ENCODE measurements around the gene SPATA31E1. TPM values are rescaled to one million over a fixed set of nuclear protein-coding genes. Genes with fewer than 3 reads are reported as not detected.

The SPATA31E1 gene
- total and polyA plus RNA-seq, 10 of the 15 experiments (the other 5 are each of a cell fraction or from before 2014, with no cell fraction given): not detected

GRCh38 chr9:87864915-87865314 lies 17.8 kb upstream of the SPATA31E1 start:
- ChIA-PET RAD21 (ENCODE audit: unreplicated experiment) (no interaction called here), SMC1A (ENCODE audit: uncharacterized antibody, unreplicated experiment) (no interaction called here), POLR2A (no interaction called here), CTCF (no interaction called here)
- Histone ChIP-seq H3K9me3 (replicated peaks; ENCODE audit: control insufficient read depth, insufficient read depth, low read length) (no peaks in the 10 kb centered on the region), H3K36me3 (ENCODE audit: control insufficient read depth in 2 of 2, insufficient read depth in 2 of 2, low read length in 1 of 2) (no peaks in the 10 kb centered on the region), H3K27ac (ENCODE audit: control insufficient read depth, insufficient read depth) (no peak overlapping the region), H2AFZ (ENCODE audit: control insufficient read depth, low read depth, low read length) (no peak overlapping the region), H3K4me1 (ENCODE audit: control insufficient read depth, insufficient read depth, low read length) (no peaks in the 10 kb centered on the region), H3K4me3 (no peak overlapping the region), H3K79me2 (ENCODE audit: control insufficient read depth, insufficient read depth, low read length) (no peaks in the 10 kb centered on the region), H3K9ac (ENCODE audit: control insufficient read depth, insufficient read depth, low read length) (no peak overlapping the region), H3K4me2 (ENCODE audit: control insufficient read depth, insufficient read depth) (no peak overlapping the region), H4K20me1 (ENCODE audit: control insufficient read depth, insufficient read depth) (no peaks in the 10 kb centered on the region), H3K27me3 (replicated peaks in 1 of 2; ENCODE audit: control insufficient read depth in 2 of 2, insufficient read depth in 2 of 2, low read length in 1 of 2) (no peaks in the 10 kb centered on the region; a peak in 1 of 4 replicates)
- TF ChIP-seq MLLT1 (IDR thresholded peaks at IDR 0.05) (no peak), SUPT20H (IDR thresholded peaks at IDR 0.05; ENCODE audit: borderline replicate concordance, control insufficient read depth, low read depth, low read length) (no peak), ATF7 (IDR thresholded peaks at IDR 0.05; ENCODE audit: low read depth) (no peak), NR2C2 (IDR thresholded peaks at IDR 0.05; ENCODE audit: borderline replicate concordance, control insufficient read depth, insufficient read length, low read depth) (no peak), TCF3 (IDR thresholded peaks at IDR 0.05; ENCODE audit: borderline replicate concordance, insufficient read depth, low read depth, low read length) (no peak)
- in situ Hi-C loops (cut with MboI): no loop called here
- FAIRE-seq: no peak
- DNase-seq (ENCODE audit: low read depth, low spot score): no peak
- ATAC-seq: no peak
- WGBS (ENCODE audit: insufficient coverage, insufficient replicate concordance, low lambda C conversion rate, missing lambda C conversion rate): 14% methylated on average over 3 of the region's 3 CpGs
- intact Hi-C loops (cut with micrococcal nuclease; ENCODE audit: unreplicated experiment): no loop called here
- BruUV-seq (replicated peaks): no TSS peak

GRCh38 chr9:87865626-87866025 lies 17.1 kb upstream of the SPATA31E1 start:
- SMC1A ChIA-PET (ENCODE audit: uncharacterized antibody, unreplicated experiment): no interaction called here
- Histone ChIP-seq H3K9me3 (replicated peaks; ENCODE audit: control insufficient read depth, insufficient read depth, low read length) (no peaks in the 10 kb centered on the region), H3K27me3 (replicated peaks in 1 of 2; ENCODE audit: control insufficient read depth in 2 of 2, insufficient read depth in 2 of 2, low read length in 1 of 2) (no peaks in the 10 kb centered on the region; a peak in 1 of 4 replicates), H4K20me1 (ENCODE audit: control insufficient read depth, insufficient read depth) (no peaks in the 10 kb centered on the region), H3K27ac (ENCODE audit: control insufficient read depth, insufficient read depth) (no peak overlapping the region), H2AFZ (ENCODE audit: control insufficient read depth, low read depth, low read length) (no peak overlapping the region), H3K9ac (ENCODE audit: control insufficient read depth, insufficient read depth, low read length) (no peak overlapping the region), H3K79me2 (ENCODE audit: control insufficient read depth, insufficient read depth, low read length) (no peaks in the 10 kb centered on the region), H3K36me3 (ENCODE audit: control insufficient read depth in 2 of 2, insufficient read depth in 2 of 2, low read length in 1 of 2) (no peaks in the 10 kb centered on the region), H3K4me3 (no peak overlapping the region), H3K4me2 (ENCODE audit: control insufficient read depth, insufficient read depth) (no peak overlapping the region), H3K4me1 (ENCODE audit: control insufficient read depth, insufficient read depth, low read length) (no peaks in the 10 kb centered on the region)
- in situ Hi-C loops (cut with MboI): no loop called here
- 0% methylated on average over 3 of the region's 3 CpGs for WGBS (ENCODE audit: insufficient coverage, insufficient replicate concordance, low lambda C conversion rate, missing lambda C conversion rate)
- POLR2A ChIA-PET: no interaction called here
- RAD21 ChIA-PET (ENCODE audit: unreplicated experiment): no interaction called here
- DNase-seq (ENCODE audit: low read depth, low spot score) (no peak), FAIRE-seq (no peak), ATAC-seq (no peak)
- intact Hi-C loops (cut with micrococcal nuclease; ENCODE audit: unreplicated experiment): no loop called here
- CTCF ChIA-PET: no interaction called here
- BruUV-seq (replicated peaks): no TSS peak
- no peak for TF ChIP-seq ATF7 (IDR thresholded peaks at IDR 0.05; ENCODE audit: low read depth)
- TF ChIP-seq JUND (IDR thresholded peaks at IDR 0.05; ENCODE audit: low read depth, low read length): no peak
- no peak for TF ChIP-seq TCF7 (IDR thresholded peaks at IDR 0.05; ENCODE audit: borderline replicate concordance)
- TF ChIP-seq POLR2A (IDR thresholded peaks at IDR 0.05; ENCODE audit: low read depth, low read length): no peak
- TF ChIP-seq ZBED1 (IDR thresholded peaks at IDR 0.05; ENCODE audit: borderline replicate concordance): no peak
- TF ChIP-seq WRNIP1 (IDR thresholded peaks at IDR 0.05; ENCODE audit: borderline replicate concordance, low read depth, low read length): no peak
- TF ChIP-seq SUZ12 (IDR thresholded peaks at IDR 0.05; ENCODE audit: unreplicated experiment): no peak
- no peak for TF ChIP-seq BHLHE40 (IDR thresholded peaks at IDR 0.05; ENCODE audit: borderline replicate concordance in 1 of 2, low read depth in 2 of 2, low read length in 1 of 2)
- no peak for TF ChIP-seq LARP7 (IDR thresholded peaks at IDR 0.05)
- no peak for TF ChIP-seq ASH2L (IDR thresholded peaks at IDR 0.05; ENCODE audit: borderline replicate concordance, low read depth)
- no peak for TF ChIP-seq CREM (IDR thresholded peaks at IDR 0.05; ENCODE audit: low read depth)
- no peak for TF ChIP-seq SMAD5 (IDR thresholded peaks at IDR 0.05; ENCODE audit: low read depth)
- no peak for TF ChIP-seq ATF3 (IDR thresholded peaks at IDR 0.05; ENCODE audit: borderline replicate concordance, extremely low read depth, low read depth, low read length)
- no peak for TF ChIP-seq TCF12 (IDR thresholded peaks at IDR 0.05; ENCODE audit: low read depth, low read length)
- no peak for TF ChIP-seq SREBF2 (IDR thresholded peaks at IDR 0.05; ENCODE audit: low read length)
- no peak for TF ChIP-seq SIN3A (IDR thresholded peaks at IDR 0.05; ENCODE audit: low read depth, low read length)

Data from GM12878 (cell line).